ENCODE data around the gene SMCO2.

The SMCO2 gene

GRCh38 chr12:27469176-27469736 lies 22.7 kb downstream of the SMCO2 start:
- no peaks in the 10 kb centered on the region for H4K20me1 ChIP-seq (ENCODE audit: control insufficient read depth, insufficient read depth, low read depth, low read length)
- H3K4me1 ChIP-seq (ENCODE audit: control insufficient read depth, low read length): no peaks in the 10 kb centered on the region
- no peaks in the 10 kb centered on the region for H3F3A ChIP-seq (ENCODE audit: control insufficient read depth, insufficient read depth)
- H3K9me3 ChIP-seq (ENCODE audit: control insufficient read depth, insufficient read depth, low read length): no peaks in the 10 kb centered on the region
- no peaks in the 10 kb centered on the region for H3K79me2 ChIP-seq (ENCODE audit: control insufficient read depth, low read length)
- no peak for TF ChIP-seq EZH2phosphoT487 (IDR thresholded peaks at IDR 0.05; ENCODE audit: borderline replicate concordance, low read length)
- no peak for TF ChIP-seq CTCF (IDR thresholded peaks at IDR 0.05; ENCODE audit: low read depth, low read length, poor library complexity, severe bottlenecking)
- no peak overlapping the region for H3K27ac ChIP-seq (ENCODE audit: low read depth, low read length)
- no peaks in the 10 kb centered on the region for H3K36me3 ChIP-seq (ENCODE audit: control insufficient read depth, low read length)
- no peaks in the 10 kb centered on the region for H3K9me2 ChIP-seq (replicated peaks; ENCODE audit: control insufficient read depth, low read length)
- H3K4me2 ChIP-seq (ENCODE audit: low read length): no peak overlapping the region
- H3K4me3 ChIP-seq (ENCODE audit: low read length): no peak overlapping the region
- H3K27me3 ChIP-seq (ENCODE audit: control insufficient read depth, low read length): no peaks in the 10 kb centered on the region

GRCh38 chr12:27472604-27473003 lies 26.1 kb downstream of the SMCO2 start:
- H3K9me3 ChIP-seq (ENCODE audit: control insufficient read depth, insufficient read depth, low read length): no peaks in the 10 kb centered on the region
- H3K36me3 ChIP-seq (ENCODE audit: control insufficient read depth, low read length): no peaks in the 10 kb centered on the region
- no peak overlapping the region for H3K4me2 ChIP-seq (ENCODE audit: low read length)
- TF ChIP-seq CTCF (IDR thresholded peaks at IDR 0.05; ENCODE audit: low read depth, low read length, poor library complexity, severe bottlenecking): no peak
- H3K27ac ChIP-seq (ENCODE audit: low read depth, low read length): no peak overlapping the region
- H3K4me3 ChIP-seq (ENCODE audit: low read length): no peak overlapping the region
- H3K4me1 ChIP-seq (ENCODE audit: control insufficient read depth, low read length): no peaks in the 10 kb centered on the region
- no peaks in the 10 kb centered on the region for H3K9me2 ChIP-seq (replicated peaks; ENCODE audit: control insufficient read depth, low read length)
- H3K79me2 ChIP-seq (ENCODE audit: control insufficient read depth, low read length): no peaks in the 10 kb centered on the region
- no peaks in the 10 kb centered on the region for H3F3A ChIP-seq (ENCODE audit: control insufficient read depth, insufficient read depth)
- no peaks in the 10 kb centered on the region for H3K27me3 ChIP-seq (ENCODE audit: control insufficient read depth, low read length)
- no peaks in the 10 kb centered on the region for H4K20me1 ChIP-seq (ENCODE audit: control insufficient read depth, insufficient read depth, low read depth, low read length)

GRCh38 chr12:27474344-27474743 lies 27.8 kb downstream of the SMCO2 start:
- no peaks in the 10 kb centered on the region for H3K9me2 ChIP-seq (replicated peaks; ENCODE audit: control insufficient read depth, low read length)
- no peaks in the 10 kb centered on the region for H3K27me3 ChIP-seq (ENCODE audit: control insufficient read depth, low read length)
- TF ChIP-seq EZH2phosphoT487 (IDR thresholded peaks at IDR 0.05; ENCODE audit: borderline replicate concordance, low read length): no peak
- no peak for TF ChIP-seq CTCF (IDR thresholded peaks at IDR 0.05; ENCODE audit: low read depth, low read length, poor library complexity, severe bottlenecking)
- no peak overlapping the region for H3K4me2 ChIP-seq (ENCODE audit: low read length)
- H3K27ac ChIP-seq (ENCODE audit: low read depth, low read length): no peak overlapping the region
- H3K79me2 ChIP-seq (ENCODE audit: control insufficient read depth, low read length): no peaks in the 10 kb centered on the region
- no peaks in the 10 kb centered on the region for H3F3A ChIP-seq (ENCODE audit: control insufficient read depth, insufficient read depth)
- no peak overlapping the region for H3K4me3 ChIP-seq (ENCODE audit: low read length)
- H4K20me1 ChIP-seq (ENCODE audit: control insufficient read depth, insufficient read depth, low read depth, low read length): no peaks in the 10 kb centered on the region
- no peaks in the 10 kb centered on the region for H3K4me1 ChIP-seq (ENCODE audit: control insufficient read depth, low read length)
- peaks cover 11% of the 10 kb centered on the region; the same call in 1 of the 2 replicates for H3K9me3 ChIP-seq (ENCODE audit: control insufficient read depth, insufficient read depth, low read length)
- no peaks in the 10 kb centered on the region for H3K36me3 ChIP-seq (ENCODE audit: control insufficient read depth, low read length)
